AG08395 (cell line): ENCODE data around the gene NACC1.

ENCODE experiments used
- DNase-seq: peaks from one replicate; pipeline ENCODE4 v3.0.0; 2012; ENCODE audit warnings: mixed read lengths, low spot score

Gene NACC1

GRCh38 chr19:13117772-13118423 is at the start of gene NACC1:
TSS of gene NACC1 (plus strand) at chr19:13118264. CDS start at chr19:13135208, 16,944 bp downstream.
- DNase-seq = peak; percentile 98

- DNase-seq = no peak
These were observed 48.4 kb upstream of the NACC1 start for GRCh38 chr19:13069415-13070359.

DNA sequence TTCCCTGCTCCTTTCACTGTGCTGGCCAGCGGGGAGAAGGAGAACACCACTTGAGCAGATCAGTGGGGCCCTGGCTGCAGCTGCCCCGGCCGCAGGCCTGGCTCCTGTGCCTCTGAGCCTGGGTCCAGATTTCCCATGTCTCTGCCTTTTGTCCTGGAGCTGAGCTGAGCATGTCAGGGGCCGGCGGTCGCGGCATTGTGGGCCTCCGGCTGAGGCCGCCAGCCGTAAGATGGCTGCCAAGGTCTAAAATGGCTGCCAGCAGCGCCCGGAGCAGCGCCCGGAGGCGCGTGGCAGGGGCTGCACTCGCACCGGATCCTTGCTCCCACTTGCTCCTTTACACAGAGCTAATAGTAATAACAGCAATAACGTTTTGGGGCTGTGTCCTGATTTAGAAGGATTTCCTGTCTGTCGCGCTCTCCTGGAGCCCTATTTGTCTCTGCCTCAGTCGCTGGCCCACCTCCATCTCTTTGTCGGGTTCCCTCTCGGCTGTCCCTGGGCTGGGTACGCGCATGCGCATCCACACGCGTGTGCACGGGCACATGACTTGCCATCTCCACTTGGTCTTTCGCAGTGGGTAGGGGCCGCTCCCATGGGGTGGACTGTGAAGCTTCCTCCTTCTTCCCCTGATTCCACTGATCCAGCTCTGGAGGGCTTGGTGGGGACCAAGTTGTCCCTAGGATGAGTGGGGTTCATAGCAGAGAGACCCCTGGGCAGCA is 47.5 kb upstream of the NACC1 start:
- no peak for DNase-seq

DNA sequence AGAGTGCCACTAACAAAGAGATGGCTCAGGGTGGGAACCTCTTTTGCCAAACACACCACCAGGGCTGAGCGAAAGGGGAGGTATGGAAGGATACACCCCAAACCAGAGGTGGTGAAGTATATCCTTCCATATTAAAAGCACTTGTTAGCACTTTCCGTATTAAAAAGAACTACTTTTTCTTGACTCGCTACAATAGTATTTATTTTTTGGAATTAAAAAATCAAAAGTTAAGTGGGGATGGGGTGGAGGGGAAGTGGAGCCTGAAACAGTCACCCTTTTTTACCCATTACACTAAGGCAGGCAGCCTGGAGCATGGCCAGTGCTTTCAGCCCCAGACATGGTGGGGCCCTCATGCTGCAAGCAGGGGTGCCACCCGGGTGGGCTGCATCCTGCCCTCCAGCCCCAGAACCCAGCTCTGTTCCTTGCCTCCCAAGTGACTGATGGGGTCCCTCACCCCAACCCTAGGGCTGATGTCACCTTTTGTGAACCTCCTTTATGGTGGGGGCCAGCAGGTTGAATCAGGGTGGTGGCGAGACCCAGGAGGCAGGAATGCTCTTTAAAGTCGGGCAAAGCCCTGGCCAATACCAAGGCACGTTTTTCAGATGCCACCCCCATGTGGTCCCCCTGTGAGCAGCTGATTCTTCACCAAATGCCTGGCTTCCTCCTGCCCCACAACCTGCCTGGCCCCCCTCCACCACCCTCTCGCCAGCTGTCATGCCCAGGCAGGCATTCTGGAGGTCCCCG is 46.4 kb upstream of the NACC1 start:
- DNase-seq = no peak

- no peak for DNase-seq
These were observed 45.7 kb upstream of the NACC1 start for GRCh38 chr19:13072188-13072908.

- DNase-seq = no peak
These were observed 44.8 kb upstream of the NACC1 start for GRCh38 chr19:13073263-13073662.

DNA sequence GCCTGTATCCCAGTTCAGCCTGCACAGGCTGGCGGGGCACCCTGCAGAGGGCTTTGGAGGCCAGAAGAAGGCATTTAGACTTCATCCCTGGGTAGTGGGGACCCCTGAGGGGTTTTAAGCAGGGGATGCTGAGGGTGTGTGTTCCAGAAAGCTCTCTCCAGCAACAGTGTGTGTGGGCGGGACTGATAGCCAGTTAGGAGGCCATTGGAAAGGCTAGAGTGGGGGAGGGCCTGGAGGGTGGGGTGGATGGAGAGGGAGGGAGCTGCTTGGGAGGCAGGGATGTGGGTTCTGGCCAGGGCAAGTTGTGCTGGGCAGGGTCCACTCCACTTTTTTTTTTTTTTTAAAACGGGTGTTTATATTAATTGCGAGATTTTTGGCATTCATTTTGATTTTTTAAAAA is 43.7 kb upstream of the NACC1 start:
- DNase-seq = no peak

DNA sequence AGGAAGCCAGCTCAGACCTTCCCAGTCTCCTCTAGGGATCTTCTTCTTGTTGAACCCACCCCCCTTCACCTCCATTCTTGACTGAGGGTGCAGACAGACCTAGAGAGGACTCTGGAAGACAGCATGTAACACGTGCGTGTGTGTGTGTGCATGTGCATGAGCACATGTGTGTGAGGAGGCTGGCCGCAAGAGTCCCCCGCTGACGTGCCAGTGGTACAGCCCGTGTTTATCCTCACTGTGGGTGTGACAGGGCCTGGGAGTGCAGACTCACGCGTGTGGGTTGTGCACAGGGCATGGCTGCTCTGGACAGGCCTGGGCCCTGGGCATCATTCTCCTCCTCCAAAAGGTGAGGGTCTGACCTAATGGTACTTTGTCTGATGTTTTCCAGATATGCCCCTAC is 41.7 kb upstream of the NACC1 start:
- DNase-seq = no peak

DNA sequence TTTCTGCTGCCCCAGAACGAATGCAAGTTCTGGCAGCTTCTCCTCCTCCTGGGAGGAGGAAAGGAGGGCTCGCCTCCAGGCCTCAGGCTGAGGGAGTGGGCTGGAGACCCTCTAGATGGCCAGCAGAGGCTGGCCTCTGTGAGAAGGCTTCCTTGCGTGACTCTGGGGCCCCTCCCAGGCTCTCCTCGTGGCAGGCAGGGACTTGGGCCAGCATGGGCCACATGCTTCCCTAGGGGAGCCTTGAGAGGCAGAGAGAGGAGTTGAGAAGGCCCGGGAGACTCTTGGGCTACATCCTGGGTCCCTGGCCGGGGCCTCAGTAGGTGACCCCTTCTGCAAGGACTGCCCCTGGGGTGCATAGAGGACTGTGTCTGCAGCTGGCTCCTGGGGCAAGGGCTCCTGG is 41.3 kb upstream of the NACC1 start:
- DNase-seq = no peak

- no peak for DNase-seq
These were observed 40.8 kb upstream of the NACC1 start for GRCh38 chr19:13077240-13077639.

GRCh38 chr19:13078381-13078780 is 39.7 kb upstream of the NACC1 start:
- no peak for DNase-seq

GRCh38 chr19:13078897-13079541 is 39.0 kb upstream of the NACC1 start:
- no peak for DNase-seq

- peak; percentile 65 for DNase-seq
These were observed 38.5 kb upstream of the NACC1 start for GRCh38 chr19:13079542-13079986.

DNA sequence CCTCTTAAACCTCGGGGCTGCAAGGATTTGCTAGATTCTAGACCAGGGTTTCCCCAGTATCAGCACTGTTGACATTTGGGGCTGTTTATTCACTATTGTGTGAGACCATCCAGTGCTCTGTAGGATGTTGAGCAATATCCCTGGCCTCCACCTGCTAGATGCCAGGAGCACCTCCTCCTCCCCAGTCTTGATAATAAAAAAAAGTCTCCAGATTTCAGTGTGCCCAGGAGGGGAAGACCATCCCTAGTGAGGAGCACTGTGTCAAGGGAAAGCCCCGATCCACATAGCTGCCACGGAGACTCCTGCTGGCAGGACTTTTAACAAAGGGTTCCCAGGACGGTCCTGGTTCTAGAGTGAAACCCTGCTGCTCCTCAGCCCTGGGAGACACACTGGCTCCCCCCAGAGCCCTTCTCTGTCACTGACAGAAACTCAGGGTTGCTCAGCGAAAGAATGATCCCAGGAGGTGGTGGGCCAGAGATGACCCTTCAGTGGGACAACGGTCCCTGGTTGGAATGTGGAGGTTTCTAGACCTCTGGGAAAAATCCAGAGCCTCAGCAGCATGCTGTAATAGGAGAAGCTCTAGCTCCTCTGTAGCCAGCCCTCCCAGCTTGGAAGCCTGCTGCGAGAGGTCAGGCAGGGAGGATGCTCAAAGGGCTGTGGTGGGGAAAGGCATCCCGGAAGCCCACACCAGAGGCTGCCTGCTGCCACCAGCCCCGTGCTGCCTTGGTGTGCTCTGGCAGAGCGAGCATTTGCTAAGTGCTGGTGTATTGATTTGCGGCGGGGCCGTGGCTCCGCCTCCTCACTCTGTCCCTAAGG is 35.7 kb upstream of the NACC1 start:
- DNase-seq = no peak

- DNase-seq = no peak
These were observed 35.1 kb upstream of the NACC1 start for GRCh38 chr19:13083008-13083404.

DNA sequence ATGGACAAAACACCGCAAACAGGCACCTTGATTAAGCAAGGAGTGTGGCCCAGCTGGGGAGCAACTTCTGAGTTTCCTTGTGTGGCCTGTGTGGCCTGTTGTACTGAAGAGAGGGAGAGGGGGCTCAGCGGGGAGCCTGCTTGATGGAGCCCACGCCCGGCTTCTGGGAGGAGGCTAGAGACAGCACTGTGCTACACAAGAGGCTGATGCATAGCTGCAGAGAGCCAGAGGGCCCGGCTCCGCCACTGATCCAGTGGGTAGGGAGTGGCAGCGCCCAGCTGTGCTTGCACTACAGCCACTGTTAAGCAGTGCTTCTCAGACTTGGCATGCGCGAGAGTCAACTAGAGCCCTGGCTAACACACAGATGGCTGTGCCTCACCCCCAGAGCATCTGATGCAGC is 34.4 kb upstream of the NACC1 start:
- DNase-seq = no peak

GRCh38 chr19:13085666-13086065 is 32.4 kb upstream of the NACC1 start:
- no peak for DNase-seq

DNA sequence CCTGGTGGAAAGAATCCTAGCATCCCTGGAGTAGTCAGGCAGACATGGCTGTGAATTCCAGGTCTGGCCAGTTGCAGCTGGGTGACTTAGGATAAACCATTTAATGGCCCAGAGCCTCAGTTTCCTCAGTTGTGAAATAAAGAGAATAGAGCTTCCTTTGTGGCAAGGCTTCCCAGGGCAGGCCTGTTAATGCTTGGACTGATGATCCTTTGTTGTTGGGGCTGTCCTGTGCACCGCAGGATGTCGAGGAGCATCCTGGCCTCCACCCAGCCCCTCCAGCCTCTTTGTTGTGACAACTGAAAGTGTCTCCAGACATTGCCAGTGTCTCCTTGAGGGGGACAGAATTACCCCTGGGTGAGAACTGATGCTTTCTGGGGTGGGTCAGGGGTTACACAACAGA is 31.7 kb upstream of the NACC1 start:
- no peak for DNase-seq

DNA sequence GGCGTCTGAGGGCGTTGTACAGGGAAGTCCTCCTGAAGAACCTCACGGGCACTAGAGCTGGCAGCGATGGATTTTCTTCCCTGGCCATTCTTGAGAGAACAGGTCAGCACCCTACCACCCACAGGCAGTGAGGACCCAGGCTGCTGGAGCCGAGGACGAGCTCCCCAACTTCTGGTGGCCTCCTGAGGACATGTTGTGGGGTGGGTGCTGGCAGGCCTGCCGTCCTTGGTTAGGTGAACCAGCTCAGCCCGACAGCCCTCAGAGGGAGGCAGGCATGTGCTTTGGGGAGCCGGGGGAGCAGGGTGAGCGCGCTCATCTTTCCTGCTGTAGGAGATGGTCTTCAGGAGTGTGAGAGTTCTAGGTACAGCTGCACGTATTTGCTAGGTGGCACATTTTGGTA is 30.8 kb upstream of the NACC1 start:
- DNase-seq = no peak
